OCI-LY3 (cell line): ENCODE measurements around the gene CTDP1.

Experiments used
- H2AFZ ChIP-seq: fragments of 200-600, 300-600 bp; shearing (Covaris generic); 2 replicates; pipeline ENCODE4 v1.6.0; 2014; ENCODE audit warnings: antibody characterized with exemption, low read depth, low read length
- H3K27ac ChIP-seq: fragments of 200-600, 300-600 bp; sonication (generic); 2 replicates; pipeline ENCODE4 v1.5.1; 2014; ENCODE audit warnings: mild to moderate bottlenecking, low read length, moderate library complexity, mixed read lengths
- H3K27me3 ChIP-seq: fragments of 200-600, 300-600 bp; sonication (generic); 2 replicates; pipeline ENCODE4 v1.6.1; 2014; ENCODE audit warnings: low read depth, low read length, mixed read lengths
- H3K36me3 ChIP-seq: fragments of 200-600, 300-600 bp; sonication (generic); replicated peaks from 2 replicates; pipeline ENCODE3; 2014; ENCODE audit warnings: low read depth, low read length, mixed read lengths
- H3K4me1 ChIP-seq: fragments of 300-600, 200-600 bp; sonication (generic); 2 replicates; pipeline ENCODE4 v1.6.1; 2014; ENCODE audit warnings: low read length, mixed read lengths
- H3K4me2 ChIP-seq: fragments of 200-600, 300-600 bp; sonication (generic); 2 replicates; pipeline ENCODE4 v1.6.1; 2014; ENCODE audit warnings: low read length, mixed read lengths
- H3K4me3 ChIP-seq: fragments of 300-600, 200-600 bp; sonication (generic); 2 replicates; pipeline ENCODE4 v1.5.1; 2014; ENCODE audit warnings: antibody characterized with exemption, mild to moderate bottlenecking, low read length, moderate library complexity
- H3K79me2 ChIP-seq: fragments of 300-600, 200-600 bp; shearing (Covaris generic); 2 replicates; pipeline ENCODE4 v1.6.1; 2014; ENCODE audit warnings: mild to moderate bottlenecking, low read length, mixed read lengths
- H3K9ac ChIP-seq: fragments of 300-600, 200-600 bp; shearing (Covaris generic); 2 replicates; pipeline ENCODE4 v1.6.0; 2014; ENCODE audit warnings: mild to moderate bottlenecking, low read length, moderate library complexity
- H3K9me3 ChIP-seq: fragments of 200-600, 300-600 bp; shearing (Covaris generic); 2 replicates; pipeline ENCODE4 v1.6.1; 2014; ENCODE audit warnings: low read length, mixed read lengths; ENCODE audit not compliant: insufficient read depth
- H4K20me1 ChIP-seq: fragments of 200-600, 300-600 bp; sonication (generic); 2 replicates; pipeline ENCODE4 v1.6.1; 2016; ENCODE audit warnings: low read length, mixed read lengths; ENCODE audit not compliant: insufficient read depth
- CTCF ChIP-seq: fragments of 200-600, 300-600 bp; sonication (generic); IDR thresholded peaks from 2 replicates; pipeline ENCODE4 v1.5.1; 2014; ENCODE audit warnings: antibody characterized with exemption, low read length, low read depth
- EZH2phosphoT487 ChIP-seq: fragments of 200-600 bp; shearing (Covaris generic); IDR thresholded peaks from 2 replicates; pipeline ENCODE4 v1.6.1; 2018; ENCODE audit warnings: antibody characterized with exemption, mixed run types, low read depth

Gene CTDP1

GRCh38 chr18:79740521-79741361, 61.1 kb downstream of the CTDP1 start:
- Histone ChIP-seq H3K36me3 (peaks cover 51% of the 10 kb centered on the region), H3K9ac (no peak overlapping the region), H3K9me3 (no peaks in the 10 kb centered on the region), H2AFZ (no peak overlapping the region), H4K20me1 (no peaks in the 10 kb centered on the region), H3K27me3 (no peaks in the 10 kb centered on the region), H3K4me3 (no peak overlapping the region), H3K79me2 (no peaks in the 10 kb centered on the region), H3K27ac (no peak overlapping the region), H3K4me2 (no peak overlapping the region), H3K4me1 (no peaks in the 10 kb centered on the region)
- TF ChIP-seq EZH2phosphoT487: no peak
- TF ChIP-seq CTCF: no peak

- no peaks in the 10 kb centered on the region for H4K20me1 ChIP-seq
- no peak overlapping the region for H3K4me3 ChIP-seq
- no peak overlapping the region for H2AFZ ChIP-seq
- H3K27me3 ChIP-seq: no peaks in the 10 kb centered on the region
- H3K9ac ChIP-seq: no peak overlapping the region
- no peaks in the 10 kb centered on the region for H3K4me1 ChIP-seq
- no peaks in the 10 kb centered on the region for H3K9me3 ChIP-seq
- no peaks in the 10 kb centered on the region for H3K79me2 ChIP-seq
- H3K4me2 ChIP-seq: no peak overlapping the region
- TF ChIP-seq CTCF: no peak
- TF ChIP-seq EZH2phosphoT487: no peak
- no peak overlapping the region for H3K27ac ChIP-seq
- peaks cover 47% of the 10 kb centered on the region for H3K36me3 ChIP-seq
These were observed 61.7 kb downstream of the CTDP1 start for GRCh38 chr18:79741362-79741700.

GRCh38 chr18:79742076-79742475, 62.5 kb downstream of the CTDP1 start:
- Histone ChIP-seq H3K9ac (no peak overlapping the region), H3K9me3 (no peaks in the 10 kb centered on the region), H3K4me2 (no peak overlapping the region), H3K79me2 (no peaks in the 10 kb centered on the region), H3K27ac (no peak overlapping the region), H3K4me1 (no peaks in the 10 kb centered on the region), H4K20me1 (no peaks in the 10 kb centered on the region; the same call in 1 of the 2 replicates), H3K27me3 (no peaks in the 10 kb centered on the region), H2AFZ (no peak overlapping the region), H3K4me3 (no peak overlapping the region), H3K36me3 (peaks cover 49% of the 10 kb centered on the region)
- TF ChIP-seq CTCF (no peak), EZH2phosphoT487 (no peak)

- H2AFZ ChIP-seq: no peak overlapping the region
- H3K4me2 ChIP-seq: no peak overlapping the region
- H3K79me2 ChIP-seq: no peaks in the 10 kb centered on the region
- no peaks in the 10 kb centered on the region for H3K27me3 ChIP-seq
- H3K4me3 ChIP-seq: no peak overlapping the region
- peaks cover 2% of the 10 kb centered on the region; the same call in 1 of the 2 replicates for H4K20me1 ChIP-seq
- TF ChIP-seq CTCF (no peak), EZH2phosphoT487 (no peak)
- H3K4me1 ChIP-seq: no peaks in the 10 kb centered on the region
- H3K9me3 ChIP-seq: no peaks in the 10 kb centered on the region
- no peak overlapping the region for H3K9ac ChIP-seq
- H3K36me3 ChIP-seq: peaks cover 38% of the 10 kb centered on the region
- H3K27ac ChIP-seq: no peak overlapping the region
These were observed 65.0 kb downstream of the CTDP1 start for GRCh38 chr18:79744625-79745024.
